Heart left ventricle (tissue), 16 donors: Measurements from ENCODE around the gene SLC29A3. TPM values are rescaled to one million over a fixed set of nuclear protein-coding genes. Genes with fewer than 3 reads are reported as not detected.
"Not testable (repeated sequence)": the region's sequence is repeated elsewhere in the genome, so short reads cannot be mapped to it uniquely, and the experiment has no call there.

Experiments used
- ATAC-seq, 4 donors: fragments of 200-7000 bp; cut with Tn5 transposase; one replicate each; pipeline ENCODE4 v1.9.1; 2020 to 2022; ENCODE audit warnings: moderate library complexity in 4 of 4, mild to moderate bottlenecking in 3 of 4, moderate number of reproducible peaks in 1 of 4
- DNase-seq, 5 donors: peaks; one replicate each; pipeline ENCODE4 v3.0.0-alpha.2; 2020
- H3K27ac ChIP-seq, 12 donors: fragments of 200-600 bp; sonication (generic) in 4 of 12; one replicate each; pipeline versions ENCODE4 v1.5.0 to v1.8.0; 2016 to 2022; ENCODE audit warnings: mild to moderate bottlenecking in 2 of 12
- H3K27me3 ChIP-seq, 9 donors: fragments of 200-600 bp; sonication (generic) in 2 of 9; one replicate each; pipeline versions ENCODE4 v1.5.1 to v1.8.0; 2016 to 2022; ENCODE audit warnings: mild to moderate bottlenecking in 3 of 9
- H3K36me3 ChIP-seq, 9 donors: fragments of 200-600 bp; sonication (generic) in 2 of 9; one replicate each; pipeline versions ENCODE4 v1.5.0 to v1.8.0; 2018 to 2022; ENCODE audit warnings: mild to moderate bottlenecking in 2 of 9
- H3K4me1 ChIP-seq, 12 donors: fragments of 200-600 bp; sonication (generic) in 4 of 12; one replicate each; pipeline versions ENCODE4 v1.5.0 to v1.8.0; 2016 to 2022; ENCODE audit warnings: mild to moderate bottlenecking in 3 of 12
- H3K4me3 ChIP-seq, 12 donors: fragments of 200-600 bp; sonication (generic) in 4 of 12; one replicate each; pipeline versions ENCODE4 v1.5.0 to v1.8.0; 2017 to 2022; ENCODE audit warnings: mild to moderate bottlenecking in 9 of 12, moderate library complexity in 4 of 12
- H3K9me3 ChIP-seq, 12 donors: fragments of 200-600 bp; sonication (generic) in 4 of 12; one replicate each; pipeline versions ENCODE4 v1.5.0 to v1.8.0; 2016 to 2022; ENCODE audit warnings: mild to moderate bottlenecking in 1 of 12
- POLR2A ChIP-seq, 2 donors: fragments of 450-650 bp; IDR thresholded peaks; one replicate each; pipeline ENCODE4 v1.6.1; 2017; ENCODE audit warnings: antibody characterized with exemption in 2 of 2, mild to moderate bottlenecking in 2 of 2, moderate library complexity in 2 of 2
- WGBS, 4 donors: extraction: QIAGEN DNeasy Blood & Tissue Kit in 2 of 4; methylation state at CpG; one replicate each; pipeline versions ENCODE4 v1.1.5 to v1.1.7; 2013 to 2018; 5-methylcytosine and 5-hydroxymethylcytosine counted together
- intact Hi-C, 10 donors: fragments of 100-400 bp; cut with DNase I; formaldehyde crosslinking; loops; one replicate each; pipeline versions ENCODE4 v1.11.1 to v1.14.2; 2022
- polyA plus RNA-seq, 2 donors: library from polyadenylated mRNA; stranded (reverse); fragments of 200-250 nt; gene quantifications; one replicate each; pipeline ENCODE4 v1.2.3, GENCODE V29; 2013
- total RNA-seq, 9 donors: library from RNA; depleted of rRNA in 2 of 9; stranded (reverse); fragments of >200 nt in 2 of 9; fragmentation: NEBNext Ultra II Directional in 3 of 9; extraction: Animal tissue kit (Norgen Biotek cat#: 25700) in 3 of 9; gene quantifications; one replicate each; pipeline versions ENCODE4 v1.1.0 to v1.2.4, GENCODE V29; 2016 to 2023
- TF ChIP-seq, protein P1 (sequence below), 12 donors: fragments of 200-600 bp; sonication (generic) in 4 of 12; IDR thresholded peaks; one replicate each; pipeline versions ENCODE4 v1.5.0 to v1.8.0; 2018 to 2022; ENCODE audit warnings: antibody characterized with exemption in 12 of 12, mild to moderate bottlenecking in 5 of 12
- donor health status: ischemic (EF 13 %, LVEDD 7.1; RV severe dilation, severe dysfunction).
- donor health status: healthy with polysubstance abuse.
- donor health status: DM: no; HTN: yes; CAD: no.
- donor health status: DM: no; HTN: no; CAD: no.
- donor health status: ischemic (EF 25% LVEDD 6.9; RV normal size, moderate dysfunction).
- donor health status: ischemic (EF 25% LVEDD 5.7; RV mildly dilated, moderate dysfunction).
- donor health status: healthy.
- donor health status: DM: yes; HTN: yes; CAD: no.
- donor health status: ischemic (EF 35%, LVEDD 5.7; RV mildly dilated, moderate dysfunction).
- donor health status: nonischemic (EF 11% LVEDD 7.7; RV severe dilation, severe dysfunction).
- donor health status: DM: yes; HTN: yes; CAD: no.
- donor health status: PGD.
- donor health status: ischemic (EF 29% LVEDD 5.4; RV normal size, mild dysfunction).
- donor health status: nonischemic (EF 23%, LVEDD 6.1; RV moderate dilation, normal function).

The SLC29A3 gene
- total and polyA plus RNA-seq, 11 donors, result 0.76 to 6.2 (median 1.6) TPM

DNA sequence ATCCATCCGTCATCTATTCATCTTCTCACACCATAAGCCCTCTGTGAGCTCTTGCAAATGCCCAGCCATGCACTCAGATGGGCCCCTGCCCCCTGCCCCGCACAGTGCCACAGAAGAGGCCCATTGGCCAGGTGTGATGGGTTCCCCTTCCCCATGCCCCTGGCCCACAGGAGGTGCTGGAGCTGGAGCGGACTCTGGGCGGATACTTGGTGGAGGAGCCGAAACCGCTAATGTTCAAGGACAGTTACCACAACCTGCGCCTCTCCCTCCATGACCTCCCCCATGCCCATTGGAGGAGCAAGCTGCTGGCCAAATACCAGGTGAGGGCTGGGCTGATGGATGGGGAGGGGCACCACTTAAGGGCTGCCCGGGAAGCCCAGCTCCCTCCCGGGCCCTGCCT lies 23.4 kb upstream of the SLC29A3 start:
- ATAC-seq (no peak), DNase-seq (peak in 1 of 5 donors; percentile 22)
- Histone ChIP-seq H3K9me3 (no peaks in the 10 kb centered on the region), H3K27me3 (no peaks in the 10 kb centered on the region), H3K4me3 (no peak overlapping the region), H3K4me1 (peaks cover 0 to under 1% (median 0%) of the 10 kb centered on the region in 12 donors), H3K36me3 (peaks cover 0 to 99% (median 62%) of the 10 kb centered on the region in 9 donors), H3K27ac (no peak overlapping the region)
- TF ChIP-seq, protein P1, sequence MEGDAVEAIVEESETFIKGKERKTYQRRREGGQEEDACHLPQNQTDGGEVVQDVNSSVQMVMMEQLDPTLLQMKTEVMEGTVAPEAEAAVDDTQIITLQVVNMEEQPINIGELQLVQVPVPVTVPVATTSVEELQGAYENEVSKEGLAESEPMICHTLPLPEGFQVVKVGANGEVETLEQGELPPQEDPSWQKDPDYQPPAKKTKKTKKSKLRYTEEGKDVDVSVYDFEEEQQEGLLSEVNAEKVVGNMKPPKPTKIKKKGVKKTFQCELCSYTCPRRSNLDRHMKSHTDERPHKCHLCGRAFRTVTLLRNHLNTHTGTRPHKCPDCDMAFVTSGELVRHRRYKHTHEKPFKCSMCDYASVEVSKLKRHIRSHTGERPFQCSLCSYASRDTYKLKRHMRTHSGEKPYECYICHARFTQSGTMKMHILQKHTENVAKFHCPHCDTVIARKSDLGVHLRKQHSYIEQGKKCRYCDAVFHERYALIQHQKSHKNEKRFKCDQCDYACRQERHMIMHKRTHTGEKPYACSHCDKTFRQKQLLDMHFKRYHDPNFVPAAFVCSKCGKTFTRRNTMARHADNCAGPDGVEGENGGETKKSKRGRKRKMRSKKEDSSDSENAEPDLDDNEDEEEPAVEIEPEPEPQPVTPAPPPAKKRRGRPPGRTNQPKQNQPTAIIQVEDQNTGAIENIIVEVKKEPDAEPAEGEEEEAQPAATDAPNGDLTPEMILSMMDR (IDR thresholded peaks at IDR 0.05), result no peak
- TF ChIP-seq POLR2A (IDR thresholded peaks at IDR 0.05), result no peak
- intact Hi-C loops, result no loop called here
- 90 to 97% (median 93%) methylated on average over 9 of the region's 9 CpGs for WGBS, 4 donors

DNA sequence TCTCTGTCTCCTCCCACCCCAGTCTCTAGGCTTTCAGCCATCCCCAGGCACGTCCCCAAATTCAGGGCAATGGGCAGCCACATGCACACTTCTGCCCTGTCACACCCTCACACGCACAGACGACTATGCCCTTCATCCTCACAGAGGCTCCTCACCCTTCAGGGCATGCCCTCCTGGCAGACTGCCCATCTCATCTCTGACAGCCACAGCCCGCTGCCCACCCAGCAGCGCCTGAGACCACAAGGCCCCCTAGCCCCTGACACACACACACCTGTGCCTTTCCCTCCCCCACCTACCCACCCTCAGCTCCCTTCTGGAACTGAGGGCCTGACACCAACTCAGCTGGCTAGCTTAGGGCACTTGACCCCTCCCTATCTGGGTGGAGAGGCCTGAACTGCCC lies 23.0 kb upstream of the SLC29A3 start:
- peak in 1 of 5 donors; percentile 27 for DNase-seq
- Histone ChIP-seq H3K4me1 (no peaks in the 10 kb centered on the region), H3K27ac (no peak overlapping the region), H3K27me3 (no peaks in the 10 kb centered on the region), H3K9me3 (no peaks in the 10 kb centered on the region), H3K36me3 (peaks cover 0 to 99% (median 61%) of the 10 kb centered on the region in 9 donors), H3K4me3 (no peak overlapping the region)
- intact Hi-C loops, result no loop called here
- no peak for TF ChIP-seq POLR2A (IDR thresholded peaks at IDR 0.05)
- TF ChIP-seq, protein P1 (IDR thresholded peaks at IDR 0.05), result no peak
- WGBS, 4 donors, result 67 to 76% (median 72%) methylated on average over 5 of the region's 5 CpGs
- no peak for ATAC-seq

DNA sequence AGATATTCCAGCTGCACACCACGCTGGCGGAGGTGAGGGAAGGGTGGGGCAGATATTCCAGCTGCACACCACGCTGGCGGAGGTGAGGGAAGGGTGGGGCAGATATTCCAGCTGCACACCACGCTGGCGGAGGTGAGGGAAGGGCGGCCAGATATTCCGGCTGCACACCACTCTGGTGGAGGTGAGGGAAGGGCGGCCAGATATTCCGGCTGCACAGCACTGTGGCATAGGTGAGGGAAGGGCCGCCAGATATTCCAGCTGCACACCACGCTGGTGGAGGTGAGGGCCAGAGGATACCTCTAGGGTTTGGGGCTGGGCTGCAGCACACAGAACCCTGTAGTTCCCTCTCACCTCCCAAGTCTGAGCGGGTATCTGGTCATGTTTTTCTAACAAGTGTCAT lies 22.2 kb upstream of the SLC29A3 start:
- intact Hi-C loops, H3K4me1 ChIP-seq, H3K9me3 ChIP-seq, H3K27me3 ChIP-seq, H3K4me3 ChIP-seq, DNase-seq, ATAC-seq, H3K27ac ChIP-seq: not testable (repeated sequence)
- peaks cover 0 to 97% (median 54%) of the 10 kb centered on the region in 9 donors for H3K36me3 ChIP-seq
- 80 to 93% (median 86%) methylated on average over 12 to 13 of the region's 13 CpGs for WGBS, 4 donors

DNA sequence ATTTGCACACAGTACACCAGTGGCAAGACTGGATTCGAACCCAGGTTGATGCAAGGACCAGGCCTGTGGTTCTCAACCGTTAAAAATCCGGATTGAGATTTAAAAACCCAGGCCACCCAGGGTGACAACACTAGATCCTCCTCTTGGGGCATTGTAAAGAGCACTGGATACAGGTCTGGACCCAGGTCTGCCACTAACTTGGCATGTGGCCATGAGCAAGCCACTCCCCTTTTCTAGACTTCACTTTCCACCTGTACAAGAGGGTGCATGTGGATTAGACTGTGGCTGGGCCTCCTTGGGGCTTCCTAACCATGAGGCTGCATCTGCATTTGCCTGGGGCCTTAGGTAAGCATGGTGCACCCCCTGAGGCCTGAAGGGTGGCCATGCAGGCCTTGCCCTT lies 21.7 kb upstream of the SLC29A3 start:
- intact Hi-C loops, result no loop called here
- TF ChIP-seq, protein P1 (IDR thresholded peaks at IDR 0.05), result no peak
- TF ChIP-seq POLR2A (IDR thresholded peaks at IDR 0.05), result no peak
- DNase-seq, result no peak
- 92 to 97% (median 95%) methylated on average over 3 of the region's 3 CpGs for WGBS, 4 donors
- Histone ChIP-seq H3K4me3 (no peak overlapping the region), H3K4me1 (no peaks in the 10 kb centered on the region), H3K27ac (no peak overlapping the region), H3K9me3 (no peaks in the 10 kb centered on the region), H3K36me3 (peaks cover 0 to 95% (median 49%) of the 10 kb centered on the region in 9 donors), H3K27me3 (no peaks in the 10 kb centered on the region)
- ATAC-seq, result no peak
